Brain microvascular endothelial cell (primary cell): ENCODE measurements around the gene MT1F.

ENCODE experiments used
- DNase-seq: peaks from one replicate; pipeline ENCODE4 v3.0.0-alpha.2; 2020
- H3K27ac ChIP-seq: fragments of 250-450 bp; sonication (Bioruptor Pico); 2 replicates; pipeline ENCODE4 v1.5.1; 2020; ENCODE audit warnings: mild to moderate bottlenecking, moderate library complexity
- H3K27me3 ChIP-seq: fragments of 250-450 bp; sonication (Bioruptor Pico); replicated peaks from 2 replicates; pipeline ENCODE4 v1.5.1; 2020; ENCODE audit warnings: mild to moderate bottlenecking
- H3K36me3 ChIP-seq: fragments of 250-450 bp; sonication (Bioruptor Pico); replicated peaks from 2 replicates; pipeline ENCODE4 v1.5.1; 2020; ENCODE audit warnings: mild to moderate bottlenecking
- H3K4me3 ChIP-seq: 2 replicates; pipeline ENCODE4 v1.5.1; 2011; ENCODE audit warnings: low read depth, mild to moderate bottlenecking, control low read depth, low read length, moderate library complexity
- in situ Hi-C: cut with HindIII; loops from 2 replicates; pipeline ENCODE4 v1.10.0; 2017; ENCODE audit warnings: low sequenced_read_pairs, low pct_ligation_motif_present
- TF ChIP-seq, protein P1 (sequence below): IDR thresholded peaks from 2 replicates; pipeline ENCODE4 v1.5.1; 2011; ENCODE audit warnings: low read depth, mild to moderate bottlenecking, moderate library complexity, low read length, control low read depth, inconsistent platforms; ENCODE audit errors: missing control alignments

Gene MT1F

DNA sequence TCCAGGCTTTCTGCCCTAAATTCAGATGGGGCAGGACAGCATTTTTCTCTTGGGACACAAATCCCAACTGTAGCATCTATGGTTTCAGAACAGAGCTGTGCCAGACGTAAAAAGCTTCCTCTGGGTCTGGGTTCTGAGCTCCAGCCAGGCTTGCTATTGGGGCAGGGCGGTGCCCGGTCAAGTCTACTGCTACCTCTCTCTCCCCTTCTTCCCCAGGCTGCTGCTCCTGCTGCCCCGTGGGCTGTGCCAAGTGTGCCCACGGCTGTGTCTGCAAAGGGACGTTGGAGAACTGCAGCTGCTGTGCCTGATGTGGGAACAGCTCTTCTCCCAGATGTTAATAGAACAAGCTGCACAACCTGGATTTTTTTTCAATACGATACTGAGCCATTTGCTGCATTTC is 24.2 kb upstream of the MT1F start:
- no peak for DNase-seq
- TF ChIP-seq, protein P1, sequence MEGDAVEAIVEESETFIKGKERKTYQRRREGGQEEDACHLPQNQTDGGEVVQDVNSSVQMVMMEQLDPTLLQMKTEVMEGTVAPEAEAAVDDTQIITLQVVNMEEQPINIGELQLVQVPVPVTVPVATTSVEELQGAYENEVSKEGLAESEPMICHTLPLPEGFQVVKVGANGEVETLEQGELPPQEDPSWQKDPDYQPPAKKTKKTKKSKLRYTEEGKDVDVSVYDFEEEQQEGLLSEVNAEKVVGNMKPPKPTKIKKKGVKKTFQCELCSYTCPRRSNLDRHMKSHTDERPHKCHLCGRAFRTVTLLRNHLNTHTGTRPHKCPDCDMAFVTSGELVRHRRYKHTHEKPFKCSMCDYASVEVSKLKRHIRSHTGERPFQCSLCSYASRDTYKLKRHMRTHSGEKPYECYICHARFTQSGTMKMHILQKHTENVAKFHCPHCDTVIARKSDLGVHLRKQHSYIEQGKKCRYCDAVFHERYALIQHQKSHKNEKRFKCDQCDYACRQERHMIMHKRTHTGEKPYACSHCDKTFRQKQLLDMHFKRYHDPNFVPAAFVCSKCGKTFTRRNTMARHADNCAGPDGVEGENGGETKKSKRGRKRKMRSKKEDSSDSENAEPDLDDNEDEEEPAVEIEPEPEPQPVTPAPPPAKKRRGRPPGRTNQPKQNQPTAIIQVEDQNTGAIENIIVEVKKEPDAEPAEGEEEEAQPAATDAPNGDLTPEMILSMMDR: no peak
- H3K27me3 ChIP-seq: peaks cover 32% of the 10 kb centered on the region
- in situ Hi-C loops: no loop called here
- H3K4me3 ChIP-seq: no peak overlapping the region
- no peak overlapping the region for H3K27ac ChIP-seq
- no peaks in the 10 kb centered on the region for H3K36me3 ChIP-seq

DNA sequence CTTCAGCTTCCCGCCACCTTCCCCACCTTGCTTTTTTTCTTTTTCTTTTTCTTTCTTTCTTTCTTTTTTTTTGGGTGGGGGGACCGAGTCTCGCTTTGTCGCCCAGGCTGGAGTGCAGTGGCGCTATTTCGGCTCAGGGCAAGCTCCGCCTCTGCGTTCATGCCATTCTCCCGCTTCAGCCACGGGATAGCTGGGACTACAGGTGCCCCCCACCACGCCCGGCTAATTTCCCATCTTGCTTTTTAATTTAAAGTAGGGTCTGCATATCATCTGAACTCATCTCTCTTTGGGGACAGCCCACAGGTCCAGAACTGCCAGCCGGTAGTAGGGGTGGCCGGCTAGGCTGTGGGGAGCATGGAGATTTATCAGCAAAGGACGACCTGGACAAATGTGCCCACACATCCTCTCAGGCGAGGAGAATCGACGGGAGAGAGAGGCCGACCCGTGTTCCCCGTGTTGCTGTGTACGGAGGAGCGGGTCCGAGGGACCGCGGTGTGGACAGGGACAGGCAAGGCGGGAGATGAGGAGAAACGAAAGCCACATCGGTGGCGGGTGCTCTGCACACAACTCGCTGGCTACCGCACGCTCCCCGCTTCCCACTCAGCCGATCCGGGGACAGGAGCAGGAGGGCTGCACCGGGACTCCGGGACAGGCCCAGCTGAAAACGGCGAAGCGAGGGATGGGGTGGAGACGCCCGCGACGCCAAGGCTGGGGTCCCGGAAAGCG is 22.9 kb upstream of the MT1F start:
- peak overlapping the region; percentile 37 for H3K4me3 ChIP-seq
- H3K36me3 ChIP-seq: no peaks in the 10 kb centered on the region
- H3K27ac ChIP-seq: no peak overlapping the region
- peaks cover 32% of the 10 kb centered on the region for H3K27me3 ChIP-seq
- TF ChIP-seq, protein P1: no peak
- DNase-seq: no peak
- in situ Hi-C loops: no loop called here

DNA sequence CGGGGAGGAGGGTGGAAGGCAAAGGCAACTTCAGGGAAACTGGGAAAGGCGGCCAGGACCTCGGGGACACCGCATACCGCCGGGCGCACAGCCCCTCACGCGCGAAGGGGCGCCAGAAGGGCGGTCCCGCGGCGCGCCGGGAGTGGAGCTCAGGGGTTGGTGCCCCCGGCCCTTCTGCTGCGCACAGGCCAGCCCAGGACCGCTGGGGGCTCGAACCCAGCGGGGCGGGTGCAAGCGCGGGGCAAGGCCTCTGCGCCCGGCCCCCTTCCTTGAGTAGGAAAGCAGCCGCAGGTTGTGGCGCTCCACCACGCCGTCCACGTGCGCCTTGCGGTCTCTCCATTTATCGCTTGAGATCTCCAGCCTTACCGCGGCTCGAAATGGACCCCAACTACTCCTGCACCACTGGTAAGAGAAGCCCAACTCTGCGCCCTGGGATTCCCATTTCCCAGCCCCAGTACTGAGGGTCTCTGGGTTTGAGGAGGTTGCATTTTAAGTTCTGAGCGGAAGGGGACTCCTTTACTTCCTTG is 22.3 kb upstream of the MT1F start:
- DNase-seq: no peak
- TF ChIP-seq, protein P1: no peak
- Histone ChIP-seq H3K27ac (no peak overlapping the region), H3K27me3 (peaks cover 32% of the 10 kb centered on the region), H3K4me3 (peak overlapping the region; percentile 37), H3K36me3 (no peaks in the 10 kb centered on the region)
- in situ Hi-C loops: no loop called here

DNA sequence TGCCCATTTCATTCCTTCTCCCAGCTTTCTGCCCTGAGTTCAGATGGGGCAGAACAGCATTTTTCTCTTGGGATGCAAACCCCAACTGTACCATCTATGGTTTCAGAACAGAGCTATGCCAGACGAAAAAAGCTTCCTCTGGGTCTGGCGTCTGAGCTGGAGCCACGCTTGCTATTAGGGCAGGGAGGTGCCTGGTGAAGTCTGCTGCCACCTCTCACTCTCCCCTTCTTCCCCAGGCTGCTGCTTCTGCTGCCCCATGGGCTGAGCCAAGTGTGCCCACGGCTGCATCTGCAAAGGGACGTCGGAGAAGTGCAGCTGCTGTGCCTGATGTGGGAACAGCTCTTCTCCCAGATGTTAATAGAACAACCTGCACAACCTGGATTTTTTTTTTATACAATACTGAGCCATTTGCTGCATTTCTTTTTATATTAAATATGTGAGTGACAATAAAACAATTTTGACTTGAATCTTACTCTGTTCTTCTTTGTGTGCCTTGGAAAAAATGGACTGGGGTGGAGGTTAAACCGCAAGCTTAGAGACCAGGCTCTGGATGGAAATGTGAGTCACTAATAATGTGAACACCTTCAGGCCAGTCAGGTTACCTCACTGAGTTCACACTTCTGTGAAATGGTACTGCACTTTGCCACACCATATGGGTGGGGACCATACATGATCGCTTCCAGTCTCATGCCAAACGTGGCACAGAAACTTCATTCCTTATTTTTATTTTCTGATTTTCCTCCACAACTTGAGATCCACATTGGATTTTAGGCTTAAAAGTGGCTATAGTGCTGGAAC is 20.9 kb upstream of the MT1F start:
- TF ChIP-seq, protein P1: no peak
- Histone ChIP-seq H3K27ac (no peak overlapping the region), H3K36me3 (no peaks in the 10 kb centered on the region), H3K4me3 (no peak overlapping the region), H3K27me3 (peaks cover 32% of the 10 kb centered on the region)
- in situ Hi-C loops: no loop called here
- DNase-seq: no peak

DNA sequence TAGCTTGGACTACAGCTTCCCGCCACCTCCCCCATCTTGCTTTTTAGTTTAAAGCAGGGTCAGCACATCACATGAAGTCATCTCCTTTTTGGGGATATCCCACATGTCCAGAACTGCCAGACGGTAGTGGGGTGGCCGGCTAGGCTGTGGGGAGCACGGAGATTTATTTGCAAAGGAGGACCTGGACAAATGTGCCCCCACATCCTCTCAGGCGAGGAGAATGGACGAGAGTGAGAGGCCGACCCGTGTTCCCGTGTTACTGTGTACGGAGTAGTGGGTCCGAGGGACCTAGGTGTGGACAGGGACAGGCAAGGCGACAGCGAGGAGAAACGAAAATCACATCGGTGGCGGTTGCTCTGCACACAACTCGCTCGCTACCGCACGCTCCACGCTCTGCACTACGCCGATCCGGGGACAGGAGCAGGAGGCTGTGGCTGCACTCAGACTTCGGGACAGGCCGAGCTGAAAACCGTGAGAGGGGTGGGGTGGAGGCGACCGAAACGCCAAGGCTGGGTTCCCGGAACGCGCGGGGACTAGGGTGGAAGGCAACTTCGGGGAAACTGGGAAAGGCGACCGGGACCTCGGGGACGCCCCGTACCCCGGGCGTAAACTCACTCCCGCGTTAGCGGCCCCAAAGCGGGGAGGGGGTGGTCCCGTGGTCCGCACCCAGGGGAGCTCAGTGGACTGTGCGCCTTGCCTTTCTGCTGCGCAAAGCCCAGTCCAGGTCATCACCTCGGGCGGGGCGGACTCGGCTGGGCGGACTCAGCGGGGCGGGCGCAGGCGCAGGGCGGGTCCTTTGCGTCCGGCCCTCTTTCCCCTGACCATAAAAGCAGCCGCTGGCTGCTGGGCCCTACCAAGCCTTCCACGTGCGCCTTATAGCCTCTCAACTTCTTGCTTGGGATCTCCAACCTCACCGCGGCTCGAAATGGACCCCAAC is 19.7 kb upstream of the MT1F start, which contains the start of gene MT1A:
MT1A (plus strand) TSS at position 853 of the 937 bp plus-strand sequence; CDS start at position 926, 73 bp downstream.
- Histone ChIP-seq H3K27me3 (peaks cover 30% of the 10 kb centered on the region), H3K4me3 (peak within 1 kb of the TSS; percentile 59), H3K36me3 (no peaks in the 10 kb centered on the region), H3K27ac (no peak within 1 kb of the TSS)
- in situ Hi-C loops: no loop called here
- TF ChIP-seq, protein P1: no peak
- DNase-seq: no peak
